HG02571 (cell line): ENCODE data around the gene TMEM192.
"Not testable (repeated sequence)": the region's sequence is repeated elsewhere in the genome, so short reads cannot be mapped to it uniquely, and the experiment has no call there.

Experiments
- ATAC-seq: cut with Tn5 transposase; IDR thresholded peaks from one replicate; pipeline ENCODE4 v1.9.1; 2021; ENCODE audit warnings: mild to moderate bottlenecking, moderate library complexity; ENCODE audit not compliant: unreplicated experiment

Gene TMEM192

GRCh38 chr4:165094873-165095272, 17.8 kb downstream of the TMEM192 start:
- no peak for ATAC-seq

- ATAC-seq, result not testable (repeated sequence)
Measured at GRCh38 chr4:165092187-165092586, 20.5 kb downstream of the TMEM192 start.

- ATAC-seq, result no peak
Measured at GRCh38 chr4:165088366-165088765, 24.3 kb downstream of the TMEM192 start.

GRCh38 chr4:165085946-165086345, 26.7 kb downstream of the TMEM192 start:
- ATAC-seq, result no peak

- ATAC-seq, result not testable (repeated sequence)
Measured at GRCh38 chr4:165084787-165085186, 27.9 kb downstream of the TMEM192 start.

- no peak for ATAC-seq
Measured at GRCh38 chr4:165079476-165079875, 33.2 kb downstream of the TMEM192 start.

GRCh38 chr4:165077034-165077578, 35.6 kb downstream of the TMEM192 start:
- ATAC-seq, result no peak

GRCh38 chr4:165073346-165073745, 39.3 kb downstream of the TMEM192 start:
- ATAC-seq, result not testable (repeated sequence)

GRCh38 chr4:165070560-165070959, 42.1 kb downstream of the TMEM192 start:
- ATAC-seq, result no peak

GRCh38 chr4:165060938-165061337, 51.7 kb downstream of the TMEM192 start:
- ATAC-seq, result no peak

- no peak for ATAC-seq
Measured at GRCh38 chr4:165059386-165059785, 53.3 kb downstream of the TMEM192 start.

- no peak for ATAC-seq
Measured at GRCh38 chr4:165058666-165059065, 54.0 kb downstream of the TMEM192 start.

- no peak for ATAC-seq
Measured at GRCh38 chr4:165055601-165056000, 57.1 kb downstream of the TMEM192 start.

GRCh38 chr4:165053645-165054044, 59.0 kb downstream of the TMEM192 start, which contains the start of gene TRIM75:
Gene TRIM75 (plus strand): TSS chr4:165053866. CDS start chr4:165059148, 5,282 bp downstream.
- no peak for ATAC-seq

GRCh38 chr4:165052627-165053026, 60.0 kb downstream of the TMEM192 start:
- ATAC-seq, result no peak

GRCh38 chr4:165048170-165048569, 64.5 kb downstream of the TMEM192 start:
- no peak for ATAC-seq

GRCh38 chr4:165031436-165032211, 81.0 kb downstream of the TMEM192 start, which contains the start of gene TRIM60:
Gene TRIM60 (plus strand): TSS chr4:165031999. CDS start chr4:165040073, 8,074 bp downstream.
- no peak for ATAC-seq

GRCh38 chr4:165027762-165028402, 84.8 kb downstream of the TMEM192 start:
- no peak for ATAC-seq

GRCh38 chr4:165025782-165026181, 86.9 kb downstream of the TMEM192 start:
- ATAC-seq, result not testable (repeated sequence)
